Lower leg skin (tissue), 3 donors: Measurements from ENCODE around the gene TMCC1.
"Not testable (repeated sequence)": the region's sequence is repeated elsewhere in the genome, so short reads cannot be mapped to it uniquely, and the experiment has no call there.

Source experiments
- CTCF ChIP-seq, 3 donors: fragments of 450-650 bp; IDR thresholded peaks; one replicate each; pipeline ENCODE4 v1.5.1; 2016; ENCODE audit warnings: antibody characterized with exemption in 3 of 3, mild to moderate bottlenecking in 3 of 3, moderate library complexity in 2 of 3
- POLR2A ChIP-seq, 2 donors: fragments of 450-650 bp; IDR thresholded peaks; one replicate each; pipeline ENCODE4 v1.6.1; 2016 to 2017; ENCODE audit warnings: antibody characterized with exemption in 2 of 2, mild to moderate bottlenecking in 1 of 2, moderate library complexity in 1 of 2

- TF ChIP-seq CTCF, POLR2A (IDR thresholded peaks at IDR 0.05): not testable (repeated sequence)
These were observed 15.7 kb upstream of the TMCC1 start for GRCh38 chr3:129909235-129909634.
